ENCODE results near the gene TBCE.
"Not testable (repeated sequence)": the region's sequence is repeated elsewhere in the genome, so short reads cannot be mapped to it uniquely, and the experiment has no call there.

The TBCE gene

GRCh38 chr1:235455097-235455496 lies 87.9 kb downstream of the TBCE start:
- DNase-seq (ENCODE audit: low read depth) = no peak

DNA sequence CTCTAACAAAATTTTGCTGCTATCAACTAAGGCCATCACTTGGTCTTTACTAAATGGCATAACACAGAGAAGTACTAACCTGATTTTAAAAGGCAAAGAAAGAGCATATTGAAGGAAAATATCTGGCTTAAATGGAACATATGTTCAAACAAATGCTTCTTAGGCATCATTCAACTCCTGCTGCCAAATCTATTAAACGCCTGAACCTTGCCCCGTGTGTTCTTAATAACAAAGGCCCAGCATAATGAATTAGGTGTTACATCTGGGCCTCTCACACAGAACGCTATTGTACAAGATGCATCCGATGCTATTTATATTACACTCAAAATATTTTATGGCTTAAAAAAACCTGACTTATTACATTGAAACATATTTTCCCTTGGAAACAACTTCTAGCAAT lies 88.6 kb downstream of the TBCE start:
- DNase-seq (ENCODE audit: low read depth) = no peak

GRCh38 chr1:235457856-235458255 lies 90.6 kb downstream of the TBCE start:
- DNase-seq (ENCODE audit: low read depth) = not testable (repeated sequence)

DNA sequence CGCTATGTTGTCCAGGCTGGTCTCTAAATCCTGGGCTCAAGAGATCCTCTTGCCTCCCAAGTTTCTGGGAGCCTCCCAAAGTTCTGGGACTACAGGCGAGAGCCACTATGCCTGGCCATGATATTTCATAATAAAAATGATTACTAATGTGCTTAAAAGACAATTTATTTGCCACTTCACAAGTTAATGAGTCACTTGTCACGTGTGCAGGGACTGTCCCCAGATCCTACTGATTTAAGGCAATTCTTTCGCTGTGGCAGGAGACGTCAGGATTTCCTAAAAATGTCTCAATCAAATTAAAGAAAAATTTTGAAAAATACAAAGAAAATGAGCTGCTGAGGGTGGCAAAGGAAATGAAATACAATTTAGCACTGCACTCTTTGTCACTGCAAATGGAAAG lies 93.5 kb downstream of the TBCE start:
- DNase-seq (ENCODE audit: low read depth) = no peak

- DNase-seq (ENCODE audit: low read depth) = no peak
Observed at GRCh38 chr1:235461954-235462353, 94.7 kb downstream of the TBCE start.

DNA sequence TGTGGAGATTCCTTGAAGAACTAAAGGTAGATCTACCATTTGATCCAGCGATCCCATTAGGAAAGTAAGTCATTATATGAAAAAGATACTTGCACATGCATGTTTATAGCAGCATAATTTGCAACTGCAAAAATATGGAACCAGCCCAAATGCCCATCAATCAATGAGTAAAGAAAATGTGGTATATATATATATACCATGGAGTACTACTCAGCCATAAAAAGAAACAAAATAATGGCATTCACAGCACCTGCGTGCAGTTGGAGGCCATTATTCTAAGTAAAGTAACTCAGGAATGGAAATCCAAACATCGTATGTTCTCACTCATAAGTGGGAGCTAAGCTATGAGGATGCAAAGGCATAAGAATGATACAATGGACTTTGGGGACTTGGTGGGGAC lies 95.6 kb downstream of the TBCE start:
- not testable (repeated sequence) for DNase-seq (ENCODE audit: low read depth)

- DNase-seq (ENCODE audit: low read depth) = no peak
Observed at GRCh38 chr1:235465066-235465465, 97.8 kb downstream of the TBCE start.

DNA sequence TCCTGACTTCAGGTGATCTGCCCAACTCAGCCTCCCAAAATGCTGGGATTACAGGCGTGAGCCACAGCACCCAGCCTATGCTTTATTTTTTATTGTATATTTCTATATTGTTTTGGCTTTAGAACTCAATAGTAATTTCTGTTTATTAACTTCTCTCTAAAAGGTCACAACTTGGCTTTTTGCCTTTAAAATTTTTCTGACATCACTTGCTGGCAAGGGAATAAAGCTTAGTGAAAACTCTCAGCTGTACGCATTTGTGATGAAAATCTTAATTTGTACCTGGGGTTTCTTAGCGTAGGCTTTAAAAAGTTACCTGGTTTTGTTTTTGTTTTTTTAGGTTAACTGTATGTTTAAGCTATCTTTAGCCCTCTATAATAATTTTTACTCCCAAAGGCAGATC lies 100.8 kb downstream of the TBCE start:
- DNase-seq (ENCODE audit: low read depth) = no peak

DNA sequence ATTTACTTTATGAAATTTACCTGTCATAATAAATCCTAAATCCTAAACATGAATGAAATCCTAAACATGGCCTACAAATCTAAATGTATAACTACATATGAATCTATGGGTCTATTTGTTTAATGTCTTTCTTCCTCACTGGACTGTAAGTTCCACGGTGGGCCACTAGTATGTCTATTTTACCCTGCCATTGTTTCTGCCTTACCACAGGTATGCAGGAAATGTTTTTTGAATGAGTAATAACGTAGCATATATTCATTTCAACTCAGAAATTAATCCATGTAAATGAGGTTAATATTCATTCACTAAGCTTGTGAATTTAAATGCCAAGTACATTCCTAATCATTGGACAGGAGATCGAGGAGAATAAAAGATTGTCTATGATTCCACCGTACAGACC lies 101.7 kb downstream of the TBCE start:
- no peak for DNase-seq (ENCODE audit: low read depth)

DNA sequence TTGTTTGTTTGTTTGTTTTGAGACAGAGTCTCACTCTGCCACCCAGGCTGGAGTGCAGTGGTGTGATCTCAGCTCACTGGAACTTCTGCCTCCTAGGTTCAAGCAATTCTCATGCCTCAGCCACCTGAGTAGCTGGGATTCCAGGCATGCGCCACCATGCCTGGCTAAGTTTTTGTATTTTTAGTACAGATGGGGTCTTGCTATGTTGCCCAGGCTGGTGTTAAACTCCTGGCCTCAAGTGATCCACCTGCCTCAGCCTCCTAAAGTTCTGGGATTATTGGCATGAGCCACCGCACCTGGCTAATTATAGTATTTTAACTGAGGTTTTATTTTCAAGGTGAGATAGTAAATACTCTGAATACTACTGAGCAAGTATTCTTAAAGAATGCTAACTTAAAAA lies 102.7 kb downstream of the TBCE start:
- DNase-seq (ENCODE audit: low read depth) = not testable (repeated sequence)

DNA sequence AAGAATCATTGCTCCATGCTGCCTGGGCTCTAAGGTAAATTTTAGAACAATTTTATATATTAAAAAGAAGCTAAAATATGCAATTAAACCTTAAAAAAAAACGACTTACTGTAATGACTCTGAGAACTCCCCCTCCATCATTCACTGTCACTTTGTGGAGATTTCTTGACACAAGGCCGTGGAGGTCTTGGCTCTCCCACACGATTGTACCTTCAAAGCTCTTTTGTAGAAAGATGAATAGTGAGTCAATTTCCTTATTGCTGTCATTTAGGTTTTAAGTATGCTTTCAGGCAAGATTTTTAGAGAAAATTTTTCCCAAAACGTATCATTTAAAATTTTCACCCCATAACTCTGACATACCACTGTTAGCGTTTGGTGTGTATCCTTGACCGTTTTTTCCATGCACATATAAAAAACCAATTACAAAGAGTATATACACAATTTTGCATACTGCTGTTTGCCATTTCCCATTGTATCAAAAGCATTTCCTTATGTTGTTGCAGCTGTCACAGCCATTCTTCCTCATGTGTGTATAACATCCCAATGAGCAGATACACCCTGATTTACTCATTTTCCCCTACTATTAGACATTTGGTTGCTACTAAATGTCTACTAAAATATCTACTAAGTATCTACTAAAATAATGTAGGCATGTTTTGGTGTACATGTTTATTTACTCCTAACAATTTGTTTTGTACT lies 103.7 kb downstream of the TBCE start:
- no peak for DNase-seq (ENCODE audit: low read depth)

GRCh38 chr1:235473806-235474205 lies 106.6 kb downstream of the TBCE start:
- no peak for DNase-seq (ENCODE audit: low read depth)

- DNase-seq (ENCODE audit: low read depth) = no peak
Observed at GRCh38 chr1:235483090-235483489, 115.9 kb downstream of the TBCE start.

DNA sequence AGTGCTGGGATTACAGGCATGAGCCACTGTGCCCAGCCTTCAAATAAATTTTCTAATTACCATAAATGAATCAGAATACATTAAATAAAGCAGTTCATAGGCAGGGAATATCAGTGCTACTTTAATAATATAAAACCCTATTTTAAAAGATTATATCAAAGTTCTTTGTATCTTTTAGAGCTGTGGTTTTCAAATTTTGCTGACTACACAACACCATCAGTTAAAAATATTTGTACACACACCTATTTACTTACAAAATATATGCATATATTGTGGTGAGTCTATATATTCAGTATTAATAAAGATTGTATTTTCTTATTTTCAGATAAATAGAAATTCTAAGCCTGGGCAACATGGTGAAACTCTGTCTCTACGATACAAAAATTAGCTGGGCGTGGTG lies 118.3 kb downstream of the TBCE start:
- DNase-seq (ENCODE audit: low read depth) = no peak

DNA sequence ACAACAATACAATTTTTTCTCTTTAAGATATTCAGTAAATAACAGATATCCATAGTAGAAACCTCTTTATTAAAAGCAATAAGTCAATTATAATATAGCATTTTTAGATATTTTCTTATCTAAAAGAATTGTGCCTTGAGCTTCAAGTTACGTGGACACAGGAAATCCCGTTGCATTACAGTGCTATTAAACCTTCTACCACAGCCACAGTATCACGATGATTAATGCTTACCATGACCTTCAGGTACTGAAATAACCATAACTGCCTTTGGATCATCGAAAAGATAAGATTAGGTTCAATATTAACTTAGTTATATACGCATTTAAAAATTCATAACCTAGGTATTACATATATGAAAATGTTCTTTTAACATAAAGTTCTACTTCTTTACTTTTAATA lies 119.1 kb downstream of the TBCE start:
- no peak for DNase-seq (ENCODE audit: low read depth)

DNA sequence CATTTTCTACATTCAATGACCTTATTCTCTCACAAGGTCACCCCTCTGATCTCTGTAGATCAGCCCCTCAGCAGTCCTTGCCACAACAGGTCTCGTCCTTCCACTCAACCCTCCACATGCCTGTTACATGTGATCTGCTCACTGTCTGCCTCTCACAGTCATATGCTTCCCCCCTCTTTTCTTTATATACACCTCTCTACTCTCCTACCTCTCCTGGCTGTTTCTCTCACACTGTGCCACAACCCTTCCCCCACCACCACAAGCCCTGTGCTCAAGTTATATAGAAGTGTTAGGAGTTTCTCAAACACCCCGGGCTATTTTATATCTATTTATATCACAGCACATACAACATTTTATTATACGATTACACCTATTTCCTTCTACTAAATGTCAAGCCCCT lies 124.4 kb downstream of the TBCE start:
- no peak for DNase-seq (ENCODE audit: low read depth)

DNA sequence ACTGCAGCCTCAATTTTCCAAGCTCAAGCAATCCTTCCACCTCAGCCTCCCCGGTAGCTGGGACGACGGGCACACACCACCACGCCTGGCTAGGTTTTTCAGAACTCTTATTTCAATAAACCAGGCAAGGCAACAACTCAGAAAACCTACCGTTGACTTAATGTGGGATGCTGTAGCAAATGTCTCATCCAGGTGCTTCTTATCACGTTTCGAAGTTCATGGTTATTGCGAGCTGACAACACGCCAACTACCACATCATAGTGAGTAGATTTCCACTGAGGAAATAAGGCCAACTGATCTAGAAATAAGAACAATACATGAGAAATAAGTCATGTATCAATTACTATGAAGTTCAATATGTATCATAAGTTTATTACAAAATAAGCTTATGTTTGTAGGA lies 127.3 kb downstream of the TBCE start:
- DNase-seq (ENCODE audit: low read depth) = no peak

GRCh38 chr1:235495030-235495429 lies 127.8 kb downstream of the TBCE start:
- DNase-seq (ENCODE audit: low read depth) = no peak

DNA sequence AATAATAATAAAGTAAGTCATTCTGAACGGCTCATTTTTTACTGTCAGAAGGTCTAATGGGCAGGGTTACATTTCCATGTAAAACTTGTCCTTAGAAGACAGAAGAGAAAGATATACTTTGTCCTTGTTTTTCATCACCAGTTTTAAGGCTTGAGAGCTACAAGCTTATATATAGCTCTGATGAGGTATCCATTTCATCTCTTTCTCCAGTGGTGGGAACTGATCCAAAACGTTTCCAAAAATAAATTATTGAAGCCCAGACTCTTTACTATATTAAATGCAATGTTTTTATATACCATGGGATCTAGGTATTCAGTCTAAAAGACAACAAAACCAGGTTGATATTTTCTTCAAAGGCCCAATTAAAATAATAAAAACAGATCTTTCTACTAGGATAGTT lies 128.3 kb downstream of the TBCE start:
- DNase-seq (ENCODE audit: low read depth) = no peak

DNA sequence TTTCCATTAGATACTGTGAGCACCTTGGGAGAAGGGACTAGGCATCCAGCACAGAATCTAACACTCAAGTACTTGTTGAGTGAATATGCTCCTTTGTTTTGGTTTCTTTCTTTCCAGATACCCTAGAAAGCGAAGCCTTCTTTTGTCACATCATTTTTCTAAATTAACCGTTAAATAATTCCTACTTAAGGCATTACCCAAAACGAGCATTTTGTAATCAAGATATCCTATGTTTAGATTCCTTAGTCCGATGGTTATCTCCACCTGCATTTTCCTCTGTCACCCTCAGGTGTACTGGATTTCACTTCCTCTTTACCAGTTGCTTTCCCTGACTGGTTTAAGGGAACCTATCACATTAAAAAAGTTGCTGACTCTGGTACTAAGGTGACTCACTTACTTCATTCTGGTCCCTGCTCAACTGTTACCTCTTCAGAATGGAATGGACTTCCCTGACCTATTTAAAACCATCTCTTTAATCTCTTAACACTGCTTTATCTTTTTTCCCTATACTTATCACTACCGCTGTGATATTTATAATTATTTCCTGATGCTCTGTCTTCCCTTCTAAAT lies 133.8 kb downstream of the TBCE start:
- DNase-seq (ENCODE audit: low read depth) = no peak

All from stimulated activated CD8-positive, alpha-beta memory T cell treated with anti-CD3 and anti-CD28 coated beads, Interleukin-12 subunit alpha, Interleukin-12 subunit beta, amount 100 ng/mL, for 4 hours (primary cell).